Measurements from ENCODE around the gene NUDC.

GRCh38 chr1:26911399-26912146 is 10.0 kb upstream of the NUDC start:
- TF ChIP-seq CTCF (IDR thresholded peaks at IDR 0.05) (no peak), POLR2A (IDR thresholded peaks at IDR 0.05) (no peak)

Data from uterus (tissue), 2 donors.